ENCODE results near the gene CASTOR1. TPM values are rescaled to one million over a fixed set of nuclear protein-coding genes. Genes with fewer than 3 reads are reported as not detected.

The CASTOR1 gene
- total RNA-seq, 1 donor = 5.8 TPM

DNA sequence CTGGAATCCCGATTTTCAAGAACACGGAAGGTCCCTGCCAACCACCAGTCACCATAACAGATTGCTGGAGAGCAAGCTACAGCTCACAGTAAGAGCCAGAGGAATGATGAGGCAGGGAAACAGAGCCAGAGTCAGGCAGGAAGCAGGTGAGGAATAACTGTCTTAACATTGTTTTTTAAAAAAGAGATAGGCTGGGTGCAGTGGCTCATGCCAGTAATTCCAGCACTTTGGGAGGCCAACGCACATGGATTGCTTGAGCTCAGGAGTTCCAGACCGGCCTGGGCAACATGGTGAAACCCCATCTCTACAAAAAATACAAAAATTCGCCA, 13.5 kb upstream of the CASTOR1 start:
- Histone ChIP-seq H3K27ac (ENCODE audit: low read depth, low read length) (peak overlapping the region; percentile 65), H3K36me3 (ENCODE audit: insufficient read depth, low read length) (peaks cover 45% of the 10 kb centered on the region), H3K79me2 (ENCODE audit: insufficient read depth, low read length) (peaks cover 88% of the 10 kb centered on the region), H3K4me1 (ENCODE audit: insufficient read depth, low read length) (peaks cover 30% of the 10 kb centered on the region), H3K4me3 (ENCODE audit: insufficient read depth, low read length) (no peak overlapping the region), H3K27me3 (ENCODE audit: insufficient read depth, low read length) (no peaks in the 10 kb centered on the region), H4K20me1 (ENCODE audit: insufficient read depth, low read length) (peaks cover 79% of the 10 kb centered on the region), H3K9me3 (ENCODE audit: low read depth, low read length) (no peaks in the 10 kb centered on the region), H2AFZ (ENCODE audit: low read length) (no peak overlapping the region), H3K4me2 (ENCODE audit: insufficient read depth, low read length) (no peak overlapping the region)
- no peak for DNase-seq (ENCODE audit: insufficient read length, low spot score, missing footprints)
- TF ChIP-seq, protein P1, sequence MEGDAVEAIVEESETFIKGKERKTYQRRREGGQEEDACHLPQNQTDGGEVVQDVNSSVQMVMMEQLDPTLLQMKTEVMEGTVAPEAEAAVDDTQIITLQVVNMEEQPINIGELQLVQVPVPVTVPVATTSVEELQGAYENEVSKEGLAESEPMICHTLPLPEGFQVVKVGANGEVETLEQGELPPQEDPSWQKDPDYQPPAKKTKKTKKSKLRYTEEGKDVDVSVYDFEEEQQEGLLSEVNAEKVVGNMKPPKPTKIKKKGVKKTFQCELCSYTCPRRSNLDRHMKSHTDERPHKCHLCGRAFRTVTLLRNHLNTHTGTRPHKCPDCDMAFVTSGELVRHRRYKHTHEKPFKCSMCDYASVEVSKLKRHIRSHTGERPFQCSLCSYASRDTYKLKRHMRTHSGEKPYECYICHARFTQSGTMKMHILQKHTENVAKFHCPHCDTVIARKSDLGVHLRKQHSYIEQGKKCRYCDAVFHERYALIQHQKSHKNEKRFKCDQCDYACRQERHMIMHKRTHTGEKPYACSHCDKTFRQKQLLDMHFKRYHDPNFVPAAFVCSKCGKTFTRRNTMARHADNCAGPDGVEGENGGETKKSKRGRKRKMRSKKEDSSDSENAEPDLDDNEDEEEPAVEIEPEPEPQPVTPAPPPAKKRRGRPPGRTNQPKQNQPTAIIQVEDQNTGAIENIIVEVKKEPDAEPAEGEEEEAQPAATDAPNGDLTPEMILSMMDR (IDR thresholded peaks at IDR 0.05; ENCODE audit: extremely low read depth, low read depth, low read length) = no peak

DNA sequence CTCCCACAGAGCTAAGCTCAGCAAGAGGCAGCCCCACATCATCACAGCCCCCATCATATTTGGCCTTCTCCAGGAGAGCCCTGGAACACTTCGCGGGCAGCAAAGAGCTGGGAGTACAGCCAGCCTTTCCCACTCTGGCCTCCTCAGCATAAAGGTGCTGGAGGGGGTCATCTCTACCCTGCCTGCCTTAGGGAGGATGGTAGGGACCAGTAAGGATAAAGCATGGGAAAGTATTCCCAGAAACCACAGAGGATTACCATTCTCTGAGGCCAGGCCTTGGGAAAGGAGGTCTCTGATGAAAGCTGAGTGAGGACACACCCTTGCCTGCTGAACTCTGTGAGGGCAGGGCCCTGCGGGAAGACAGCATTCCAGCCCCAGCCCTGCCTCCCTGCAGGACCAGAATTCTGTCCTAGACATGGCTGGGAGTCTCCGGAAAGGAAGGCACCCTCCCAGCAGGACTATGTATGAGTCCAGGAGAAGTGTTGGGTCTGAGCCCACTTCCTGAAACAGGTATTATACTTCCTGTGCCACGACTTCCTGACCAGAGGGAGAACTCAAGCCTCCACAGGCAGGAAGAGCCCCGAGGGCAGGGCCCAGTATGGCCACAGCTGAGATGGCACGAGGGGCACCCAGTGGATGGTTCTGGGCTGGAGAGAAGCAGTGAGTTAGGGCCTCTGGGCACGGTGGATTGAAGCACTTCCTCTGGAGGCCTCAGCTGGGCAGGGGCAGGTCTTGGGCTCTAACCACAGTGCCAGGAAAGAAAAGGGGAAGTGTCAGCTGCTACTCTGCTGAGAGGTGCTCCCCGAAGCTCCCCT, 12.9 kb upstream of the CASTOR1 start:
- peak overlapping the region; percentile 65 for H3K27ac ChIP-seq (ENCODE audit: low read depth, low read length)
- H3K4me3 ChIP-seq (ENCODE audit: insufficient read depth, low read length) = no peak overlapping the region
- H3K36me3 ChIP-seq (ENCODE audit: insufficient read depth, low read length) = peaks cover 51% of the 10 kb centered on the region
- no peak overlapping the region for H3K4me2 ChIP-seq (ENCODE audit: insufficient read depth, low read length)
- peaks cover 89% of the 10 kb centered on the region for H3K79me2 ChIP-seq (ENCODE audit: insufficient read depth, low read length)
- no peak for DNase-seq (ENCODE audit: insufficient read length, low spot score, missing footprints)
- H3K9me3 ChIP-seq (ENCODE audit: low read depth, low read length) = no peaks in the 10 kb centered on the region
- peaks cover 30% of the 10 kb centered on the region for H3K4me1 ChIP-seq (ENCODE audit: insufficient read depth, low read length)
- H2AFZ ChIP-seq (ENCODE audit: low read length) = no peak overlapping the region
- H4K20me1 ChIP-seq (ENCODE audit: insufficient read depth, low read length) = peaks cover 81% of the 10 kb centered on the region
- TF ChIP-seq, protein P1 (IDR thresholded peaks at IDR 0.05; ENCODE audit: extremely low read depth, low read depth, low read length) = no peak
- no peaks in the 10 kb centered on the region for H3K27me3 ChIP-seq (ENCODE audit: insufficient read depth, low read length)

DNA sequence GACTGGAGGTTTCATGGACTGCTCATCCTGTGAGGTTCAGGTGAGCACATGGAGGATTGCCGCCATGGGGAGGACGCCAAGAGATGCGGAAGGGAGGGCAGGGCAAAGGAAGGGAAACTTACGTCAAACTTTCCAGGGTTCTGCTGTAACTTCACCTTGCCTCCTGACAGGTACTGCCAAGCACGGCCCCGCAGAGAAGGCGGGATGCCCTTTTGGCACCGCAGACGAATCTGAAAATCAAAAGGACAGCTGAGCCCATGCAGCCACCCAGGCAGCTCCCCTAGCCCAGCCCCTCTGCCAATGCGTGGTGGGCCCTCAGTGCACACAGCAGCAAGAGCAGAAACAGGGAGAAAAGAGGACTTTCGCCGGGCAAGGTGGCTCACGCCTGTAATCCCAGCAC, 10.0 kb upstream of the CASTOR1 start:
- Histone ChIP-seq H4K20me1 (ENCODE audit: insufficient read depth, low read length) (peaks cover 66% of the 10 kb centered on the region), H3K4me3 (ENCODE audit: insufficient read depth, low read length) (no peak overlapping the region), H3K4me2 (ENCODE audit: insufficient read depth, low read length) (no peak overlapping the region), H3K9me3 (ENCODE audit: low read depth, low read length) (no peaks in the 10 kb centered on the region), H3K36me3 (ENCODE audit: insufficient read depth, low read length) (peaks cover 70% of the 10 kb centered on the region), H2AFZ (ENCODE audit: low read length) (no peak overlapping the region), H3K79me2 (ENCODE audit: insufficient read depth, low read length) (peaks cover 67% of the 10 kb centered on the region), H3K4me1 (ENCODE audit: insufficient read depth, low read length) (peaks cover 9% of the 10 kb centered on the region), H3K27me3 (ENCODE audit: insufficient read depth, low read length) (no peaks in the 10 kb centered on the region), H3K27ac (ENCODE audit: low read depth, low read length) (no peak overlapping the region)
- TF ChIP-seq, protein P1 (IDR thresholded peaks at IDR 0.05; ENCODE audit: extremely low read depth, low read depth, low read length) = no peak
- no peak for DNase-seq (ENCODE audit: insufficient read length, low spot score, missing footprints)

DNA sequence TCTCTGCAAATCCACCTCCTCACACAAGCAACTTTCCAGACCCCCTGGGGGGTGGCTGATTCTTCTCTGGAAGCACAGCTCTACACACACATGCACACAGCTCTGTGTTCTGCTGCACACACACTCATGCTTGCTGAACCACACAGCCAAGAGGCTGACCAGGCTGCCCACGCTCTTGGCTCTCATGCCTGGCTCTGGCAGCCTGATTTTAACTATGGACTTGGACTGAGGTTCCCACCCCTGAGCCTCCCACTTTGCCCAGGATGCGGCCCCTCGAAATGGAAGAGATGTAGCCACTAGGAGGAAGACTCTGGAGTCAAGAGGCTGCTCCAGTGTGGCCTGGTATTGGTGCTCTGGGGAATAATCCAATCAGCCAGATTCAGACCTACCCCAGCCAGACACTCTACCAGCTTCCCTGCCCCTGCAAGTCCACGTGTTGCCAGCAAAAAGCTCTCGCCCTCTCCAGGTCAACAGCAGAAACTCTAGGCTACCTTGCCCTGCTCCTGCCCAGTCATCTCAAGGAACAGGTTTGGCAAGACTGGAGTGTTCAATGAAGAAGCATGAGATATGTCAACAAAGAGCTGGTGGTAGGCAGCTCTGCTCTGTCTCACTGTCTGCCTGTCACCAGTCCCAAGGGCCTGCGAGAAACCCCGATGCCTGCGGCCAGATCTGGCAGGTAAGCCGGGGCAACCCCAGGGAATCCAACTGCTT, 8.8 kb upstream of the CASTOR1 start:
- H2AFZ ChIP-seq (ENCODE audit: low read length) = no peak overlapping the region
- H3K4me2 ChIP-seq (ENCODE audit: insufficient read depth, low read length) = no peak overlapping the region
- H3K4me3 ChIP-seq (ENCODE audit: insufficient read depth, low read length) = no peak overlapping the region
- H3K27ac ChIP-seq (ENCODE audit: low read depth, low read length) = no peak overlapping the region
- no peaks in the 10 kb centered on the region for H3K9me3 ChIP-seq (ENCODE audit: low read depth, low read length)
- peaks cover 55% of the 10 kb centered on the region for H3K79me2 ChIP-seq (ENCODE audit: insufficient read depth, low read length)
- H3K27me3 ChIP-seq (ENCODE audit: insufficient read depth, low read length) = no peaks in the 10 kb centered on the region
- peak; percentile 37 for DNase-seq (ENCODE audit: insufficient read length, low spot score, missing footprints)
- TF ChIP-seq, protein P1 (IDR thresholded peaks at IDR 0.05; ENCODE audit: extremely low read depth, low read depth, low read length) = no peak
- peaks cover 8% of the 10 kb centered on the region for H3K4me1 ChIP-seq (ENCODE audit: insufficient read depth, low read length)
- H4K20me1 ChIP-seq (ENCODE audit: insufficient read depth, low read length) = peaks cover 59% of the 10 kb centered on the region
- peaks cover 70% of the 10 kb centered on the region for H3K36me3 ChIP-seq (ENCODE audit: insufficient read depth, low read length)
